Measurements from ENCODE around the gene LYPD6B. TPM values are rescaled to one million over a fixed set of nuclear protein-coding genes. Genes with fewer than 3 reads are reported as not detected.

The LYPD6B gene
- total and polyA plus RNA-seq, 9 donors: 0.10 to 3.2 (median 0.23) TPM; not detected in 2

GRCh38 chr2:148999451-148999921 lies 39.0 kb upstream of the LYPD6B start:
- no peak overlapping the region for H3K27ac ChIP-seq (ENCODE audit: low read length)
- H3K4me3 ChIP-seq (ENCODE audit: low read length): no peak overlapping the region
- H3K36me3 ChIP-seq (ENCODE audit: control insufficient read depth, insufficient read depth, low read length): no peaks in the 10 kb centered on the region
- no peaks in the 10 kb centered on the region for H3K9me3 ChIP-seq (replicated peaks; ENCODE audit: control insufficient read depth, low read depth, low read length)
- no CpG with 5 or more reads among the region's 7 CpGs for WGBS (ENCODE audit: insufficient coverage)
- no peak for DNase-seq
- H3K4me1 ChIP-seq (ENCODE audit: control insufficient read depth, insufficient read depth, low read length): peaks cover 9% of the 10 kb centered on the region
- peaks cover 10% of the 10 kb centered on the region for H3K27me3 ChIP-seq (ENCODE audit: control insufficient read depth, insufficient read depth, low read length)

GRCh38 chr2:149000158-149000938 lies 38.2 kb upstream of the LYPD6B start:
- 20% methylated on average over 1 of the region's 6 CpGs for WGBS (ENCODE audit: insufficient coverage)
- Histone ChIP-seq H3K4me3 (ENCODE audit: low read length) (no peak overlapping the region), H3K27me3 (ENCODE audit: control insufficient read depth, insufficient read depth, low read length) (peaks cover 10% of the 10 kb centered on the region), H3K9me3 (replicated peaks; ENCODE audit: control insufficient read depth, low read depth, low read length) (no peaks in the 10 kb centered on the region), H3K4me1 (ENCODE audit: control insufficient read depth, insufficient read depth, low read length) (peaks cover 9% of the 10 kb centered on the region), H3K27ac (ENCODE audit: low read length) (no peak overlapping the region), H3K36me3 (ENCODE audit: control insufficient read depth, insufficient read depth, low read length) (no peaks in the 10 kb centered on the region)
- DNase-seq: peak; percentile 68

GRCh38 chr2:149001496-149001895 lies 37.0 kb upstream of the LYPD6B start:
- Histone ChIP-seq H3K4me1 (ENCODE audit: control insufficient read depth, insufficient read depth, low read length) (peaks cover 9% of the 10 kb centered on the region), H3K9me3 (replicated peaks; ENCODE audit: control insufficient read depth, low read depth, low read length) (no peaks in the 10 kb centered on the region), H3K36me3 (ENCODE audit: control insufficient read depth, insufficient read depth, low read length) (no peaks in the 10 kb centered on the region), H3K4me3 (ENCODE audit: low read length) (no peak overlapping the region), H3K27ac (ENCODE audit: low read length) (no peak overlapping the region), H3K27me3 (ENCODE audit: control insufficient read depth, insufficient read depth, low read length) (peaks cover 10% of the 10 kb centered on the region)
- DNase-seq: peak; percentile 49
- 68% methylated on average over 7 of the region's 7 CpGs for WGBS (ENCODE audit: insufficient coverage)

GRCh38 chr2:149002378-149002890 lies 36.1 kb upstream of the LYPD6B start:
- H3K9me3 ChIP-seq (replicated peaks; ENCODE audit: control insufficient read depth, low read depth, low read length): no peaks in the 10 kb centered on the region
- peaks cover 7% of the 10 kb centered on the region for H3K27me3 ChIP-seq (ENCODE audit: control insufficient read depth, insufficient read depth, low read length)
- 95% methylated on average over 12 of the region's 14 CpGs for WGBS (ENCODE audit: insufficient coverage)
- H3K27ac ChIP-seq (ENCODE audit: low read length): no peak overlapping the region
- no peak overlapping the region for H3K4me3 ChIP-seq (ENCODE audit: low read length)
- no peak for DNase-seq
- peaks cover 9% of the 10 kb centered on the region for H3K4me1 ChIP-seq (ENCODE audit: control insufficient read depth, insufficient read depth, low read length)
- H3K36me3 ChIP-seq (ENCODE audit: control insufficient read depth, insufficient read depth, low read length): no peaks in the 10 kb centered on the region

- no peaks in the 10 kb centered on the region for H3K9me3 ChIP-seq (replicated peaks; ENCODE audit: control insufficient read depth, low read depth, low read length)
- H3K27ac ChIP-seq (ENCODE audit: low read length): no peak overlapping the region
- no peak overlapping the region for H3K4me3 ChIP-seq (ENCODE audit: low read length)
- no peaks in the 10 kb centered on the region for H3K36me3 ChIP-seq (ENCODE audit: control insufficient read depth, insufficient read depth, low read length)
- 88% methylated on average over 29 of the region's 31 CpGs for WGBS (ENCODE audit: insufficient coverage)
- H3K4me1 ChIP-seq (ENCODE audit: control insufficient read depth, insufficient read depth, low read length): peaks cover 9% of the 10 kb centered on the region
- H3K27me3 ChIP-seq (ENCODE audit: control insufficient read depth, insufficient read depth, low read length): peaks cover 5% of the 10 kb centered on the region
- DNase-seq: no peak
Measured at GRCh38 chr2:149002891-149003740, 35.4 kb upstream of the LYPD6B start.

GRCh38 chr2:149004836-149005235 lies 33.7 kb upstream of the LYPD6B start:
- no peak for DNase-seq
- WGBS (ENCODE audit: insufficient coverage): 71% methylated on average over 1 of the region's 3 CpGs
- H3K9me3 ChIP-seq (replicated peaks; ENCODE audit: control insufficient read depth, low read depth, low read length): no peaks in the 10 kb centered on the region
- no peaks in the 10 kb centered on the region for H3K36me3 ChIP-seq (ENCODE audit: control insufficient read depth, insufficient read depth, low read length)
- peaks cover 7% of the 10 kb centered on the region for H3K4me1 ChIP-seq (ENCODE audit: control insufficient read depth, insufficient read depth, low read length)
- H3K27me3 ChIP-seq (ENCODE audit: control insufficient read depth, insufficient read depth, low read length): peaks cover 2% of the 10 kb centered on the region
- H3K27ac ChIP-seq (ENCODE audit: low read length): no peak overlapping the region
- no peak overlapping the region for H3K4me3 ChIP-seq (ENCODE audit: low read length)

GRCh38 chr2:149005471-149006077 lies 32.9 kb upstream of the LYPD6B start:
- H3K4me3 ChIP-seq (ENCODE audit: low read length): no peak overlapping the region
- H3K9me3 ChIP-seq (replicated peaks; ENCODE audit: control insufficient read depth, low read depth, low read length): no peaks in the 10 kb centered on the region
- peaks cover 4% of the 10 kb centered on the region for H3K4me1 ChIP-seq (ENCODE audit: control insufficient read depth, insufficient read depth, low read length)
- H3K36me3 ChIP-seq (ENCODE audit: control insufficient read depth, insufficient read depth, low read length): no peaks in the 10 kb centered on the region
- H3K27me3 ChIP-seq (ENCODE audit: control insufficient read depth, insufficient read depth, low read length): peaks cover 2% of the 10 kb centered on the region
- no peak for DNase-seq
- WGBS (ENCODE audit: insufficient coverage): no CpG with 5 or more reads among the region's 6 CpGs
- H3K27ac ChIP-seq (ENCODE audit: low read length): no peak overlapping the region

GRCh38 chr2:149006883-149007543 lies 31.5 kb upstream of the LYPD6B start:
- WGBS (ENCODE audit: insufficient coverage): 92% methylated on average over 2 of the region's 4 CpGs
- no peaks in the 10 kb centered on the region for H3K36me3 ChIP-seq (ENCODE audit: control insufficient read depth, insufficient read depth, low read length)
- DNase-seq: no peak

GRCh38 chr2:149008381-149008780 lies 30.1 kb upstream of the LYPD6B start:
- WGBS (ENCODE audit: insufficient coverage): 79% methylated on average over 5 of the region's 7 CpGs
- H3K4me3 ChIP-seq (ENCODE audit: low read length): no peak overlapping the region
- no peaks in the 10 kb centered on the region for H3K4me1 ChIP-seq (ENCODE audit: control insufficient read depth, insufficient read depth, low read length)
- no peaks in the 10 kb centered on the region for H3K27me3 ChIP-seq (ENCODE audit: control insufficient read depth, insufficient read depth, low read length)
- no peak for DNase-seq
- no peak overlapping the region for H3K27ac ChIP-seq (ENCODE audit: low read length)
- no peaks in the 10 kb centered on the region for H3K36me3 ChIP-seq (ENCODE audit: control insufficient read depth, insufficient read depth, low read length)
- H3K9me3 ChIP-seq (replicated peaks; ENCODE audit: control insufficient read depth, low read depth, low read length): no peaks in the 10 kb centered on the region

More at GRCh38 chr2:149006883-149007543, 31.5 kb upstream of the LYPD6B start:
- Histone ChIP-seq H3K4me3 (ENCODE audit: low read length) (no peak overlapping the region), H3K9me3 (replicated peaks; ENCODE audit: control insufficient read depth, low read depth, low read length) (no peaks in the 10 kb centered on the region), H3K27me3 (ENCODE audit: control insufficient read depth, insufficient read depth, low read length) (peaks cover 2% of the 10 kb centered on the region), H3K4me1 (ENCODE audit: control insufficient read depth, insufficient read depth, low read length) (no peaks in the 10 kb centered on the region), H3K27ac (ENCODE audit: low read length) (no peak overlapping the region)
